Uterus (tissue), 4 donors: ENCODE results near the gene PXMP4. TPM values are rescaled to one million over a fixed set of nuclear protein-coding genes. Genes with fewer than 3 reads are reported as not detected.

ENCODE experiments used
- DNase-seq, 2 donors: peaks; one replicate each; pipeline ENCODE4 v3.0.0-alpha.2; 2019 to 2020
- H3K27ac ChIP-seq, 2 donors: fragments of 200-600 bp; sonication (generic); 1 replicate in 1 of 2; 2 replicates in 1 of 2; pipeline ENCODE4 v1.5.1; 2016 to 2018
- H3K27me3 ChIP-seq, 2 donors: fragments of 200-600 bp; sonication (generic); one replicate each; pipeline ENCODE4 v1.5.1; 2018 to 2019; ENCODE audit warnings: control low read depth in 1 of 2
- H3K36me3 ChIP-seq, 2 donors: fragments of 200-600 bp; sonication (generic); one replicate each; pipeline ENCODE4 v1.5.1; 2019; ENCODE audit warnings: control low read depth in 1 of 2
- H3K4me1 ChIP-seq, 2 donors: fragments of 200-600 bp; sonication (generic); one replicate each; pipeline ENCODE4 v1.5.1; 2018 to 2019; ENCODE audit warnings: control low read depth in 1 of 2
- H3K4me3 ChIP-seq, 2 donors: fragments of 200-600 bp; sonication (generic); 1 replicate in 1 of 2; 2 replicates in 1 of 2; pipeline ENCODE4 v1.5.1; 2018 to 2019; ENCODE audit warnings: mild to moderate bottlenecking in 1 of 2
- H3K9me3 ChIP-seq, 2 donors: fragments of 200-600 bp; sonication (generic); one replicate each; pipeline ENCODE4 v1.5.1; 2019; ENCODE audit warnings: control low read depth in 1 of 2
- POLR2A ChIP-seq, 2 donors: fragments of 450-650 bp; IDR thresholded peaks; one replicate each; pipeline ENCODE4 v1.6.1; 2016; ENCODE audit warnings: antibody characterized with exemption in 2 of 2, mild to moderate bottlenecking in 1 of 2, moderate library complexity in 1 of 2
- intact Hi-C: fragments of 100-400 bp; cut with DNase I; formaldehyde crosslinking; loops from one replicate; pipeline ENCODE4 v1.15.1; 2023; ENCODE audit warnings: low total_unique reads
- total RNA-seq, 4 donors: library from RNA; depleted of rRNA in 3 of 4; stranded (reverse); fragments of >200 nt in 3 of 4; gene quantifications; one replicate each; pipeline versions ENCODE4 v1.1.0 to v1.2.4, GENCODE V29; 2014 to 2023
- TF ChIP-seq, protein P1 (sequence below), 4 experiments: fragments of 200-600 bp in 2 of 4; fragments of 450-650 bp in 2 of 4; sonication (generic) in 2 of 4; IDR thresholded peaks; one replicate each; pipeline ENCODE4 v1.5.1; 2016 to 2019; ENCODE audit warnings: antibody characterized with exemption in 4 of 4, mild to moderate bottlenecking in 2 of 4, moderate library complexity in 1 of 4
- donor health status: DM: yes; HTN: yes; CAD: no.

The PXMP4 gene
- total RNA-seq, 4 donors from 2014 or later = 1.8 to 13.8 (median 10.7) TPM

- peak in 1 of 2 donors; percentile 22 for DNase-seq
- intact Hi-C loops = no loop called here
- peak overlapping the region in 1 of 2 donors; percentile 91 for H3K27ac ChIP-seq
- H3K9me3 ChIP-seq = no peaks in the 10 kb centered on the region
- H3K27me3 ChIP-seq = no peaks in the 10 kb centered on the region
- H3K4me3 ChIP-seq = no peak overlapping the region
- TF ChIP-seq, protein P1, sequence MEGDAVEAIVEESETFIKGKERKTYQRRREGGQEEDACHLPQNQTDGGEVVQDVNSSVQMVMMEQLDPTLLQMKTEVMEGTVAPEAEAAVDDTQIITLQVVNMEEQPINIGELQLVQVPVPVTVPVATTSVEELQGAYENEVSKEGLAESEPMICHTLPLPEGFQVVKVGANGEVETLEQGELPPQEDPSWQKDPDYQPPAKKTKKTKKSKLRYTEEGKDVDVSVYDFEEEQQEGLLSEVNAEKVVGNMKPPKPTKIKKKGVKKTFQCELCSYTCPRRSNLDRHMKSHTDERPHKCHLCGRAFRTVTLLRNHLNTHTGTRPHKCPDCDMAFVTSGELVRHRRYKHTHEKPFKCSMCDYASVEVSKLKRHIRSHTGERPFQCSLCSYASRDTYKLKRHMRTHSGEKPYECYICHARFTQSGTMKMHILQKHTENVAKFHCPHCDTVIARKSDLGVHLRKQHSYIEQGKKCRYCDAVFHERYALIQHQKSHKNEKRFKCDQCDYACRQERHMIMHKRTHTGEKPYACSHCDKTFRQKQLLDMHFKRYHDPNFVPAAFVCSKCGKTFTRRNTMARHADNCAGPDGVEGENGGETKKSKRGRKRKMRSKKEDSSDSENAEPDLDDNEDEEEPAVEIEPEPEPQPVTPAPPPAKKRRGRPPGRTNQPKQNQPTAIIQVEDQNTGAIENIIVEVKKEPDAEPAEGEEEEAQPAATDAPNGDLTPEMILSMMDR (IDR thresholded peaks at IDR 0.05) = no peak
- TF ChIP-seq POLR2A (IDR thresholded peaks at IDR 0.05) = no peak
- no peaks in the 10 kb centered on the region for H3K36me3 ChIP-seq
- peaks cover 7 to 21% of the 10 kb centered on the region in 2 donors for H3K4me1 ChIP-seq
Measured at GRCh38 chr20:33676652-33677645, 43.2 kb downstream of the PXMP4 start.

DNA sequence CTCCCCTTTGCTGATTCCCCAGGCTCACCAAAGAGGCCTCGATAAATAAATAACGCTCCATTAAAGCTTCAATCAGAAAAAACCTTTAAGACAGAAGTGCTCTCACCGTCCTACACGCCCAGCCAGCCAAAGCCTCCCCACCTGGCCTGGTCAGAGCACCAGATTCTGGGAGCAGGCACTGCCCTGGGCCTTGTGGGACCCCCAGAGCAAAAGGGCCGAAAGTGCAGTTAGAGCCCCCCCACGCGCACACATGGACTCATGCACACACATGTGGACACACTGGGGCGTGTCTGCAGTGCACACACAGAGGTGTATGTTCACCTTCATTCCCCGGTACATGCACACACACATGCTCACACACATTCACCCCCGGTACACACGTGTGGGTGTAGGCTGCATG, 44.0 kb downstream of the PXMP4 start:
- intact Hi-C loops = no loop called here
- Histone ChIP-seq H3K9me3 (no peaks in the 10 kb centered on the region), H3K27ac (peak overlapping the region; percentile 90 to 91), H3K27me3 (no peaks in the 10 kb centered on the region), H3K36me3 (no peaks in the 10 kb centered on the region), H3K4me1 (peaks cover 7 to 21% of the 10 kb centered on the region in 2 donors), H3K4me3 (no peak overlapping the region)
- DNase-seq = peak in 1 of 2 donors; percentile 25
- no peak for TF ChIP-seq POLR2A (IDR thresholded peaks at IDR 0.05)
- TF ChIP-seq, protein P1 (IDR thresholded peaks at IDR 0.05) = no peak

- DNase-seq = peak; percentile 60 to 63
- Histone ChIP-seq H3K9me3 (no peaks in the 10 kb centered on the region), H3K27ac (peak overlapping the region; percentile 90 to 91), H3K4me1 (peaks cover 7 to 21% of the 10 kb centered on the region in 2 donors), H3K36me3 (no peaks in the 10 kb centered on the region), H3K4me3 (peak overlapping the region; percentile 65 to 72), H3K27me3 (no peaks in the 10 kb centered on the region)
- TF ChIP-seq, protein P1 (IDR thresholded peaks at IDR 0.05) = no peak
- peak in 1 of 2 donors; percentile 16 for TF ChIP-seq POLR2A (IDR thresholded peaks at IDR 0.05)
- intact Hi-C loops = no loop called here
Measured at GRCh38 chr20:33675136-33675959, 44.8 kb downstream of the PXMP4 start.

DNA sequence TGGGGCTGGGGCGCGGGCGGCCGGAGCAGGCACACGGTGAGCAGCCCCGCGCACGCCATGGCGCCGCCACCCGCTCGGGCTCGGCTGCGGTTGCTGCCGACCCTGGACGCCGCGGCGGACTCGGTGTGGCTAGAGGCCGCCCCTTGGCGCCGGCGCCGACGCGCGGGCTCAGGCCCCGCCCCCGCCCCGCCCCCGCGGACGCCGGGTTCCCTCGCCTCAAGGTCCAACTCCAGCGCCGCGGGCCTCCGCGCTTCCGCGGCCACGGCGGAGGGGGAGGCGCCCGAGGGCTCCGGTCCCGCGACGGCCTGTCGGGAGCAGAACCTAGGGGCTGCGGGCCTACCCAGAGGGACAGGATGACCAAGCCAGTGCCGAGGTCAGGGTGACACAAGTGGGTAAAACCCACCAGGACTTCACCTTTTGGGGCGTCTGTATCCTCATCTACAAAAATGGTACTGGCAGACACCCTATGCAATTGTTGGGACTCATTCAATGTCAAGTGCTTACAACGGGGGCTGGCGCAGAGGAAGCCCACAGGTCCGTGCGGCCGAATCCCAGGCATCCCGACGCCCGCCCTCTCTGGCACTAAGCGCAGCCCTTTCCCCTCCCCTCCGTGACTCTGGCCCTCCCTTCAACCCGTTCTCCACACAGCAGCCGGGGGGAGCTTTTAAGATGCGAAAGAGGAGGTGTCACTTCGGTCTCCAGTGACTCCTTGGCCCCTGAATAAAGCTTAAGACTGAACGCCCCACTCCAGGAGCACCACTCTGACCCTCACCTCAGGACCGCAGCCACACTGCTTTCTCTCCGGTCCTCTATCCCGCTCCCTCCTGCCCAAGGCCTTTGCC, 45.6 kb downstream of the PXMP4 start, which contains the start of gene NECAB3:
Gene NECAB3 (minus strand): TSS at position 135 of the 842 bp plus-strand sequence. CDS start 76 bp downstream, at position 59.
- no peaks in the 10 kb centered on the region for H3K27me3 ChIP-seq
- intact Hi-C loops = no loop called here
- H3K36me3 ChIP-seq = no peaks in the 10 kb centered on the region
- peak within 1 kb of the TSS; percentile 65 to 72 for H3K4me3 ChIP-seq
- peaks cover 7 to 21% of the 10 kb centered on the region in 2 donors for H3K4me1 ChIP-seq
- peak; percentile 48 to 72 for TF ChIP-seq POLR2A (IDR thresholded peaks at IDR 0.05)
- TF ChIP-seq, protein P1 (IDR thresholded peaks at IDR 0.05) = no peak
- peak; percentile 80 to 91 for DNase-seq
- H3K9me3 ChIP-seq = no peaks in the 10 kb centered on the region
- H3K27ac ChIP-seq = peak within 1 kb of the TSS; percentile 90 to 91
